ENCODE results near the gene CALCOCO1.

CALCOCO1 gene

GRCh38 chr12:53706080-53706479, 21.2 kb downstream of the CALCOCO1 start:
- TF ChIP-seq GATA3 (IDR thresholded peaks at IDR 0.05; ENCODE audit: low read depth, low read length): no peak
- TF ChIP-seq GATA2 (IDR thresholded peaks at IDR 0.05; ENCODE audit: low read depth, low read length): no peak

- no peak for TF ChIP-seq GATA2 (IDR thresholded peaks at IDR 0.05; ENCODE audit: low read depth, low read length)
- TF ChIP-seq GATA3 (IDR thresholded peaks at IDR 0.05; ENCODE audit: low read depth, low read length): no peak
Observed at GRCh38 chr12:53703756-53704155, 23.5 kb downstream of the CALCOCO1 start.

- no peak for TF ChIP-seq GATA2 (IDR thresholded peaks at IDR 0.05; ENCODE audit: low read depth, low read length)
- no peak for TF ChIP-seq GATA3 (IDR thresholded peaks at IDR 0.05; ENCODE audit: low read depth, low read length)
Observed at GRCh38 chr12:53701518-53702264, 25.6 kb downstream of the CALCOCO1 start.

GRCh38 chr12:53700567-53700966, 26.7 kb downstream of the CALCOCO1 start:
- TF ChIP-seq GATA2 (IDR thresholded peaks at IDR 0.05; ENCODE audit: low read depth, low read length) (no peak), GATA3 (IDR thresholded peaks at IDR 0.05; ENCODE audit: low read depth, low read length) (no peak)

- TF ChIP-seq GATA2 (IDR thresholded peaks at IDR 0.05; ENCODE audit: low read depth, low read length) (no peak), GATA3 (IDR thresholded peaks at IDR 0.05; ENCODE audit: low read depth, low read length) (no peak)
Observed at GRCh38 chr12:53699678-53700025, 27.6 kb downstream of the CALCOCO1 start.

GRCh38 chr12:53698948-53699677, 28.1 kb downstream of the CALCOCO1 start:
- TF ChIP-seq GATA3 (IDR thresholded peaks at IDR 0.05; ENCODE audit: low read depth, low read length): no peak
- no peak for TF ChIP-seq GATA2 (IDR thresholded peaks at IDR 0.05; ENCODE audit: low read depth, low read length)

GRCh38 chr12:53696655-53697331, 30.5 kb downstream of the CALCOCO1 start:
- no peak for TF ChIP-seq GATA2 (IDR thresholded peaks at IDR 0.05; ENCODE audit: low read depth, low read length)
- TF ChIP-seq GATA3 (IDR thresholded peaks at IDR 0.05; ENCODE audit: low read depth, low read length): no peak

GRCh38 chr12:53696285-53696654, 31.0 kb downstream of the CALCOCO1 start:
- TF ChIP-seq GATA3 (IDR thresholded peaks at IDR 0.05; ENCODE audit: low read depth, low read length) (no peak), GATA2 (IDR thresholded peaks at IDR 0.05; ENCODE audit: low read depth, low read length) (no peak)

- TF ChIP-seq GATA2 (IDR thresholded peaks at IDR 0.05; ENCODE audit: low read depth, low read length) (no peak), GATA3 (IDR thresholded peaks at IDR 0.05; ENCODE audit: low read depth, low read length) (no peak)
Observed at GRCh38 chr12:53695152-53696145, 31.8 kb downstream of the CALCOCO1 start.

GRCh38 chr12:53694756-53695151, 32.5 kb downstream of the CALCOCO1 start:
- TF ChIP-seq GATA2 (IDR thresholded peaks at IDR 0.05; ENCODE audit: low read depth, low read length) (no peak), GATA3 (IDR thresholded peaks at IDR 0.05; ENCODE audit: low read depth, low read length) (no peak)

GRCh38 chr12:53688134-53688533, 39.1 kb downstream of the CALCOCO1 start:
- TF ChIP-seq GATA2 (IDR thresholded peaks at IDR 0.05; ENCODE audit: low read depth, low read length): no peak
- no peak for TF ChIP-seq GATA3 (IDR thresholded peaks at IDR 0.05; ENCODE audit: low read depth, low read length)

GRCh38 chr12:53686436-53686835, 40.8 kb downstream of the CALCOCO1 start:
- TF ChIP-seq GATA2 (IDR thresholded peaks at IDR 0.05; ENCODE audit: low read depth, low read length) (no peak), GATA3 (IDR thresholded peaks at IDR 0.05; ENCODE audit: low read depth, low read length) (no peak)

- no peak for TF ChIP-seq GATA2 (IDR thresholded peaks at IDR 0.05; ENCODE audit: low read depth, low read length)
- no peak for TF ChIP-seq GATA3 (IDR thresholded peaks at IDR 0.05; ENCODE audit: low read depth, low read length)
Observed at GRCh38 chr12:53684654-53685220, 42.5 kb downstream of the CALCOCO1 start.
